Osteoblast (primary cell): Measurements from ENCODE around the gene ACTL6B. TPM values are rescaled to one million over a fixed set of nuclear protein-coding genes. Genes with fewer than 3 reads are reported as not detected.

Experiments
- DNase-seq: peaks from one replicate; pipeline ENCODE4 v3.0.0; 2011; ENCODE audit warnings: low spot score, mixed read lengths; ENCODE audit not compliant: insufficient read length; ENCODE audit errors: missing footprints
- H2AFZ ChIP-seq: 2 replicates; pipeline ENCODE4 v1.6.0; 2011; ENCODE audit warnings: mild to moderate bottlenecking, low read length
- H3K27ac ChIP-seq: 2 replicates; pipeline ENCODE4 v1.5.1; 2011; ENCODE audit warnings: mild to moderate bottlenecking, low read depth, low read length, moderate library complexity
- H3K27me3 ChIP-seq: 2 replicates; pipeline ENCODE4 v1.6.0; 2012; ENCODE audit warnings: mild to moderate bottlenecking, control low read depth, inconsistent platforms, low read length, moderate library complexity; ENCODE audit not compliant: insufficient read depth
- H3K36me3 ChIP-seq: 2 replicates; pipeline ENCODE4 v1.5.1; 2011; ENCODE audit warnings: mild to moderate bottlenecking, low read length, control low read depth, moderate library complexity; ENCODE audit not compliant: insufficient read depth
- H3K4me1 ChIP-seq: 2 replicates; pipeline ENCODE4 v1.5.1; 2011; ENCODE audit warnings: mild to moderate bottlenecking, low read length, control low read depth, moderate library complexity; ENCODE audit not compliant: insufficient read depth
- H3K4me2 ChIP-seq: 2 replicates; pipeline ENCODE4 v1.6.0; 2011; ENCODE audit warnings: mild to moderate bottlenecking, low read length; ENCODE audit not compliant: insufficient read depth
- H3K4me3 ChIP-seq: fragments of 200-600 bp; sonication (generic); 3 replicates; pipeline ENCODE4 v1.5.1; 2012; ENCODE audit warnings: mild to moderate bottlenecking, low read length, inconsistent platforms; ENCODE audit not compliant: insufficient read depth
- H3K79me2 ChIP-seq: 2 replicates; pipeline ENCODE4 v1.6.0; 2012; ENCODE audit warnings: mild to moderate bottlenecking, low read length, control low read depth, inconsistent platforms; ENCODE audit not compliant: insufficient read depth
- H3K9me3 ChIP-seq: 2 replicates; pipeline ENCODE4 v1.5.1; 2011; ENCODE audit warnings: low read depth, low read length, control low read depth
- H4K20me1 ChIP-seq: 2 replicates; pipeline ENCODE4 v1.6.0; 2012; ENCODE audit warnings: mild to moderate bottlenecking, low read length, control low read depth; ENCODE audit not compliant: insufficient read depth
- total RNA-seq: library from RNA; depleted of rRNA; stranded (reverse); fragments of >200 nt; gene quantifications from 2 replicates; pipeline ENCODE4 v1.2.3, GENCODE V29; 2012
- TF ChIP-seq, protein P1 (sequence below): IDR thresholded peaks from 2 replicates; pipeline ENCODE4 v1.5.1; 2011; ENCODE audit warnings: mild to moderate bottlenecking, low read depth, low read length, moderate library complexity; ENCODE audit errors: extremely low read depth

ACTL6B gene
- total RNA-seq, 1 donor: not detected

DNA sequence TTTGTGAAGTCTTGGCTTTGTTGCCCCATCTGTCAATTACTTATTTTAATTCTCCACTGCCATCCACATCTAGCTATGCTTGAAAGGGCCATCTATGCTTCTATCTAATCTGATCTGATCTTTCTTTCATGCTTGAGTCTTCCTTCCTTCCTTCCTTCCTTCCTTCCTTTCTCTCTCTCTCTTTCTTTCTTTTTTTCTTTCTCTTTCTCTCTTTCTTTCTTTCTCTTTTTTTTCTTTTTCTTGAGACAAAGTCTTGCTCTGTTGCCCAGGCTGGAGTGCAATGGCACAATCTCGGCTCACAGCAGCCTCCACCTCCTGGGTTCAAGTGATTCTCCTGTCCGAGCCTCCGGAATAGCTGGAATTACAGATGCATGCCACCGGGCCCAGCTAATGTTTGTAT is 26.2 kb downstream of the ACTL6B start:
- Histone ChIP-seq H4K20me1 (no peaks in the 10 kb centered on the region), H3K4me2 (no peak overlapping the region), H3K9me3 (no peaks in the 10 kb centered on the region), H3K4me3 (no peak overlapping the region), H3K27ac (no peak overlapping the region), H3K79me2 (no peaks in the 10 kb centered on the region), H3K36me3 (no peaks in the 10 kb centered on the region), H3K4me1 (peaks cover 3% of the 10 kb centered on the region), H3K27me3 (peaks cover 26% of the 10 kb centered on the region), H2AFZ (no peak overlapping the region)
- TF ChIP-seq, protein P1, sequence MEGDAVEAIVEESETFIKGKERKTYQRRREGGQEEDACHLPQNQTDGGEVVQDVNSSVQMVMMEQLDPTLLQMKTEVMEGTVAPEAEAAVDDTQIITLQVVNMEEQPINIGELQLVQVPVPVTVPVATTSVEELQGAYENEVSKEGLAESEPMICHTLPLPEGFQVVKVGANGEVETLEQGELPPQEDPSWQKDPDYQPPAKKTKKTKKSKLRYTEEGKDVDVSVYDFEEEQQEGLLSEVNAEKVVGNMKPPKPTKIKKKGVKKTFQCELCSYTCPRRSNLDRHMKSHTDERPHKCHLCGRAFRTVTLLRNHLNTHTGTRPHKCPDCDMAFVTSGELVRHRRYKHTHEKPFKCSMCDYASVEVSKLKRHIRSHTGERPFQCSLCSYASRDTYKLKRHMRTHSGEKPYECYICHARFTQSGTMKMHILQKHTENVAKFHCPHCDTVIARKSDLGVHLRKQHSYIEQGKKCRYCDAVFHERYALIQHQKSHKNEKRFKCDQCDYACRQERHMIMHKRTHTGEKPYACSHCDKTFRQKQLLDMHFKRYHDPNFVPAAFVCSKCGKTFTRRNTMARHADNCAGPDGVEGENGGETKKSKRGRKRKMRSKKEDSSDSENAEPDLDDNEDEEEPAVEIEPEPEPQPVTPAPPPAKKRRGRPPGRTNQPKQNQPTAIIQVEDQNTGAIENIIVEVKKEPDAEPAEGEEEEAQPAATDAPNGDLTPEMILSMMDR: no peak
- peak; percentile 47 for DNase-seq

DNA sequence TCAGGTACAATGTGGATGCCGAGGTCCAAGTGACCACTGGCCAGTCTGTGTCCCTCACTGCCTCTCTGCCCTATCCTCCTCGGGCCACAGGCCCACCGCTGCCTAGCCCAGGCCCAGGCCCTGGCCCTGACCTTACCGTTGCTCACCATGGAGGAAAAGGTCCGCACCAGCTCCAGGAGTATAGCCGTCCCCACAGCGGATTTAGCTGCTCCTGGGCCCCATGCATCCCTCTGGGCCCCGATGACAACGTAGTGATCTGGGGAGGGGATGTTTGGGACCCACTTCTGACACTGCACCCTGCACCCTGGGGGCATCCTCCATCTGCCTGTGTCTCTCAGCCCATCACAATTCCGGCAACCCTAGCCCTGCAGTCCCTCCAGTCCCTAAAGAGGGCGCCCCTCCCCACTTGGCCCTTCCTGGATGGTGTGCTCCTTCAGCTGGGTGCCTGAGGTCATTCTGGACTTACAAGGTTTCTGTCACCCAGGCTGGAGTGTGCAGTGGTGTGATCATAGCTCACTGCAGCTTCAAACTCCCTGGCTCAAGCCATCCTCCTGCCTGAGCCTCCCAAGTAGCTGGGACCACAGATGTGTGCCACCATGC is 27.0 kb downstream of the ACTL6B start:
- no peak overlapping the region for H3K4me3 ChIP-seq
- DNase-seq: peak; percentile 88
- H3K4me1 ChIP-seq: peaks cover 3% of the 10 kb centered on the region
- no peaks in the 10 kb centered on the region for H4K20me1 ChIP-seq
- peaks cover 22% of the 10 kb centered on the region for H3K27me3 ChIP-seq
- H2AFZ ChIP-seq: no peak overlapping the region
- no peaks in the 10 kb centered on the region for H3K79me2 ChIP-seq
- H3K9me3 ChIP-seq: no peaks in the 10 kb centered on the region
- TF ChIP-seq, protein P1: peak; percentile 12
- no peak overlapping the region for H3K27ac ChIP-seq
- H3K4me2 ChIP-seq: no peak overlapping the region
- no peaks in the 10 kb centered on the region for H3K36me3 ChIP-seq

DNA sequence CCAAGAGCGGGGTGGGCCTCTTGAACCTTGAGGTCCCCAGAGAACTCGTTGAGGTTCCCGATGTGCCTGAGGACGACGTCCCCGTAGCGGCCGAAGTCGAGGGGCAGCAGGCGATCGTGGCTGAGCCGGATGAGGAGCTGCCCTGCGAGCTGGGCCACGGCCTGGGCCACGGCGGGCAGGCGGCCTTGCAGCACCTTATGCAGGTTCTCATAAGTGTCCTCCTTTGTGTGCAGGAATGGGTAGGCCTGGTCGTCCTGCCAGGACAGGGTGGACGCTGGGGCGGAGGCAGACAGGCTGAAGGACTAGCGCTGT is 29.1 kb downstream of the ACTL6B start:
- Histone ChIP-seq H4K20me1 (no peaks in the 10 kb centered on the region), H3K36me3 (no peaks in the 10 kb centered on the region), H3K4me3 (no peak overlapping the region), H3K4me1 (no peaks in the 10 kb centered on the region), H3K9me3 (no peaks in the 10 kb centered on the region), H2AFZ (no peak overlapping the region), H3K4me2 (no peak overlapping the region), H3K79me2 (no peaks in the 10 kb centered on the region), H3K27me3 (peaks cover 7% of the 10 kb centered on the region), H3K27ac (no peak overlapping the region)
- TF ChIP-seq, protein P1: no peak
- DNase-seq: peak; percentile 43

DNA sequence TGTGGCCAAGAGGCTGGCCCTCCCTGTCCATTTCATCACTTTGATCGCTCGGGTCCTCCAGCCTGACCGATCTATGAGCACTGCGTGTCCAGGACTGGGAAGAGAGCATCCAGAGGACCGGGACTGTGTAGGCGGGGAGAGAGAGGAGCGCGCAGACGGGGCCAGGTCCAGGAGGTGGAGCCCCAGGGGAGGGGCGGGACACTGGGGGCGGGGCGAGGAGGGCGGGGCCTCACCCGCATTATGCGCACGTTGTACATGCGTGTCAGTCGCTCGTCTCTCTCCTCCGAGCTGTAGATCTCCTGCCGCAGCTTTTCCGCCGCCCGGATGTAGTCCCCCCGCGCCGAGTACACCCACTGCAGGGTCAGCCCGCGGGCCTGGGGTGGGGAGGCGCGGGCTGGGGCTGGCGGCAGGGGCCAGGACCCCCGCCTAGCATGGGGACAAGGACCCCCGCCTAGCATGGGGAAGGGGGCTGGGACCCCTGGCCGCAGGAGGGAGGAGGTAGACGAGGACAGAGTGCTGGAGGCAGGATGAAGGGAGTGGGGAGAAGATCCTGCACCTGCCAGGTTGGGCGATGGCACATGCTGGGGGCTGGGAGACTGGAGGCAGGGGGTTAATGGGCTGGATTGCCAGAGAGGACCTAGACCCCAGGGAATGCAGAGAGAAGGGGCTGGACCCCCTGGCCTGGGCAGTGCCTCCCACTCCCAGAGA is 29.6 kb downstream of the ACTL6B start:
- peaks cover 1% of the 10 kb centered on the region for H3K27me3 ChIP-seq
- H3K4me1 ChIP-seq: no peaks in the 10 kb centered on the region
- no peak overlapping the region for H3K27ac ChIP-seq
- DNase-seq: peak; percentile 99
- no peaks in the 10 kb centered on the region for H4K20me1 ChIP-seq
- H3K36me3 ChIP-seq: no peaks in the 10 kb centered on the region
- H3K4me3 ChIP-seq: peak overlapping the region; percentile 53
- no peaks in the 10 kb centered on the region for H3K79me2 ChIP-seq
- H2AFZ ChIP-seq: peak overlapping the region; percentile 65
- TF ChIP-seq, protein P1: no peak
- H3K9me3 ChIP-seq: no peaks in the 10 kb centered on the region
- peak overlapping the region; percentile 74 for H3K4me2 ChIP-seq
